Ovary (tissue), 3 donors: ENCODE results near the gene MADD.

Experiments
- EP300 ChIP-seq: sonication (generic); formaldehyde crosslinking; IDR thresholded peaks from one replicate; pipeline ENCODE4 v1.6.1; 2017; ENCODE audit warnings: antibody characterized with exemption
- POLR2A ChIP-seq: fragments of 450-650 bp; IDR thresholded peaks from one replicate; pipeline ENCODE4 v1.6.1; 2017; ENCODE audit warnings: antibody characterized with exemption, mild to moderate bottlenecking, moderate library complexity
- TF ChIP-seq, protein P1 (sequence below), 3 donors: fragments of 450-650 bp in 2 of 3; fragments of 200-600 bp in 1 of 3; IDR thresholded peaks; one replicate each; pipeline versions ENCODE4 v1.5.1 to v1.8.0; 2016 to 2022; ENCODE audit warnings: antibody characterized with exemption in 3 of 3, mild to moderate bottlenecking in 1 of 3
- donor health status: DM: no; HTN: no; CAD: no.

DNA sequence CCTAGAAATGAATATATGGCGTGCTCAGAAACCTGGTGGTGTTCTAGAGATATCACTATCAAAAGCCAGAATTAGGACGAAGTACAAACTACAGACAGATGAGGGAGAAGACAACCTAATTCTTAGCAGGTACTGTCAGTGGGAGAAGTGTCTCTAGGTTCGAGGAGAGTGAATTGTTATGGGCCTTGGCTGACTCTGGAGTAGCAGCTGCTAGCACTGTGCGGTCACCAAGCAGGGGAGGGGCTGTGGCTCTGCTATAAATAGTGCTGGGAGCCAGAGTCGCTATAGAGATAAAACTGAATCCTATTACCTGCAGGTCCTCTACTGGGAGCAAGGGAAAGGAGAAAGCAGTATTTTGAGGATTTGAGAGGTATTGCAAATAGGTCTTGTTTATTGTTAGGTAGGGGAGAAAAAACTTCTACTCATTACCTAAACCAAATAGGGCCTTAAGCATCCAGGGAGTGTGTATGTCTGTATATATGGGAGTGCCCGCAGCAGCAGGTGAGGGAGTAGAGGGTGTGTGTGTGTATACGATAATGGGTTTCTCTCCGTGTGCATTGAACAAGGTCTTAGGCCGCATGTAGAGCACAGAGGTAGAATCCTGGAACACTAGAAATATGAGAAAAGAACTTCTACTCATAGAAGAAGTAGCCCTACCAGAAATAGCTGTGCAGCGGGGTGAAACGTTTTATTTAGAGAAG is 2.2 kb downstream of the MADD start:
- no peak for TF ChIP-seq POLR2A
- TF ChIP-seq, protein P1, sequence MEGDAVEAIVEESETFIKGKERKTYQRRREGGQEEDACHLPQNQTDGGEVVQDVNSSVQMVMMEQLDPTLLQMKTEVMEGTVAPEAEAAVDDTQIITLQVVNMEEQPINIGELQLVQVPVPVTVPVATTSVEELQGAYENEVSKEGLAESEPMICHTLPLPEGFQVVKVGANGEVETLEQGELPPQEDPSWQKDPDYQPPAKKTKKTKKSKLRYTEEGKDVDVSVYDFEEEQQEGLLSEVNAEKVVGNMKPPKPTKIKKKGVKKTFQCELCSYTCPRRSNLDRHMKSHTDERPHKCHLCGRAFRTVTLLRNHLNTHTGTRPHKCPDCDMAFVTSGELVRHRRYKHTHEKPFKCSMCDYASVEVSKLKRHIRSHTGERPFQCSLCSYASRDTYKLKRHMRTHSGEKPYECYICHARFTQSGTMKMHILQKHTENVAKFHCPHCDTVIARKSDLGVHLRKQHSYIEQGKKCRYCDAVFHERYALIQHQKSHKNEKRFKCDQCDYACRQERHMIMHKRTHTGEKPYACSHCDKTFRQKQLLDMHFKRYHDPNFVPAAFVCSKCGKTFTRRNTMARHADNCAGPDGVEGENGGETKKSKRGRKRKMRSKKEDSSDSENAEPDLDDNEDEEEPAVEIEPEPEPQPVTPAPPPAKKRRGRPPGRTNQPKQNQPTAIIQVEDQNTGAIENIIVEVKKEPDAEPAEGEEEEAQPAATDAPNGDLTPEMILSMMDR (IDR thresholded peaks at IDR 0.05), result no peak
- TF ChIP-seq EP300, result no peak
